Neuron (in vitro differentiated cells): ENCODE results near the gene ZBTB8A.
"Not testable (repeated sequence)": the region's sequence is repeated elsewhere in the genome, so short reads cannot be mapped to it uniquely, and the experiment has no call there.

Source experiments
- H2AFZ ChIP-seq: one replicate; pipeline ENCODE4 v1.6.1; 2013; ENCODE audit warnings: low read depth, mild to moderate bottlenecking, inconsistent platforms, low read length, moderate library complexity
- H3K27me3 ChIP-seq: one replicate; pipeline ENCODE4 v1.6.1; 2013; ENCODE audit warnings: low read length; ENCODE audit not compliant: insufficient read depth
- H3K36me3 ChIP-seq: one replicate; pipeline ENCODE4 v1.6.1; 2013; ENCODE audit warnings: low read length; ENCODE audit not compliant: insufficient read depth
- H3K4me1 ChIP-seq: one replicate; pipeline ENCODE4 v1.6.1; 2013; ENCODE audit warnings: low read length; ENCODE audit not compliant: insufficient read depth
- H3K4me3 ChIP-seq: 2 replicates; pipeline ENCODE4 v1.5.1; 2013; ENCODE audit warnings: mild to moderate bottlenecking, low read length, moderate library complexity
- H3K9me3 ChIP-seq: one replicate; pipeline ENCODE4 v1.6.1; 2013; ENCODE audit warnings: low read length

Gene ZBTB8A

GRCh38 chr1:32613472-32613871, 74.2 kb downstream of the ZBTB8A start:
- H3K27me3 ChIP-seq, result no peaks in the 10 kb centered on the region
- H3K4me3 ChIP-seq, result no peak overlapping the region
- H3K36me3 ChIP-seq, result no peaks in the 10 kb centered on the region
- H3K4me1 ChIP-seq, result no peaks in the 10 kb centered on the region
- H2AFZ ChIP-seq, result no peak overlapping the region
- no peaks in the 10 kb centered on the region for H3K9me3 ChIP-seq

- no peak overlapping the region for H2AFZ ChIP-seq
- H3K4me1 ChIP-seq, result no peaks in the 10 kb centered on the region
- H3K36me3 ChIP-seq, result peaks cover 16% of the 10 kb centered on the region
- no peak overlapping the region for H3K4me3 ChIP-seq
- H3K27me3 ChIP-seq, result no peaks in the 10 kb centered on the region
- H3K9me3 ChIP-seq, result no peaks in the 10 kb centered on the region
These were observed 79.5 kb downstream of the ZBTB8A start for GRCh38 chr1:32618673-32619221.

- H3K4me3 ChIP-seq, result no peak overlapping the region
- H3K4me1 ChIP-seq, result no peaks in the 10 kb centered on the region
- peaks cover 19% of the 10 kb centered on the region for H3K36me3 ChIP-seq
- H3K27me3 ChIP-seq, result no peaks in the 10 kb centered on the region
- H2AFZ ChIP-seq, result no peak overlapping the region
- no peaks in the 10 kb centered on the region for H3K9me3 ChIP-seq
These were observed 80.7 kb downstream of the ZBTB8A start for GRCh38 chr1:32619701-32620485.

- no peak overlapping the region for H3K4me3 ChIP-seq
- no peak overlapping the region for H2AFZ ChIP-seq
- H3K27me3 ChIP-seq, result no peaks in the 10 kb centered on the region
- peaks cover 29% of the 10 kb centered on the region for H3K36me3 ChIP-seq
- H3K4me1 ChIP-seq, result no peaks in the 10 kb centered on the region
- H3K9me3 ChIP-seq, result no peaks in the 10 kb centered on the region
These were observed 83.0 kb downstream of the ZBTB8A start for GRCh38 chr1:32622205-32622604.

GRCh38 chr1:32622806-32623681, 83.8 kb downstream of the ZBTB8A start:
- H3K36me3 ChIP-seq, result peaks cover 36% of the 10 kb centered on the region
- H3K27me3 ChIP-seq, result no peaks in the 10 kb centered on the region

GRCh38 chr1:32623775-32624174, 84.5 kb downstream of the ZBTB8A start:
- no peaks in the 10 kb centered on the region for H3K27me3 ChIP-seq
- H3K4me3 ChIP-seq, result no peak overlapping the region
- H3K9me3 ChIP-seq, result no peaks in the 10 kb centered on the region
- peaks cover 36% of the 10 kb centered on the region for H3K36me3 ChIP-seq
- H3K4me1 ChIP-seq, result no peaks in the 10 kb centered on the region
- H2AFZ ChIP-seq, result no peak overlapping the region

More at GRCh38 chr1:32622806-32623681, 83.8 kb downstream of the ZBTB8A start:
- Histone ChIP-seq H3K4me1 (no peaks in the 10 kb centered on the region), H3K9me3 (no peaks in the 10 kb centered on the region), H3K4me3 (no peak overlapping the region), H2AFZ (no peak overlapping the region)

- Histone ChIP-seq H3K36me3 (peaks cover 38% of the 10 kb centered on the region), H3K4me3 (no peak overlapping the region)
These were observed 86.9 kb downstream of the ZBTB8A start for GRCh38 chr1:32626176-32626575.

GRCh38 chr1:32627596-32628162, 88.5 kb downstream of the ZBTB8A start:
- H3K27me3 ChIP-seq, result no peaks in the 10 kb centered on the region
- no peak overlapping the region for H2AFZ ChIP-seq
- H3K36me3 ChIP-seq, result peaks cover 41% of the 10 kb centered on the region
- no peaks in the 10 kb centered on the region for H3K4me1 ChIP-seq
- H3K9me3 ChIP-seq, result no peaks in the 10 kb centered on the region
- no peak overlapping the region for H3K4me3 ChIP-seq

More at GRCh38 chr1:32626176-32626575, 86.9 kb downstream of the ZBTB8A start:
- no peaks in the 10 kb centered on the region for H3K27me3 ChIP-seq
- no peak overlapping the region for H2AFZ ChIP-seq
- no peaks in the 10 kb centered on the region for H3K4me1 ChIP-seq
- H3K9me3 ChIP-seq, result no peaks in the 10 kb centered on the region

GRCh38 chr1:32630173-32630572, 90.9 kb downstream of the ZBTB8A start:
- not testable (repeated sequence) for H2AFZ ChIP-seq, H3K4me1 ChIP-seq, H3K9me3 ChIP-seq, H3K4me3 ChIP-seq, H3K27me3 ChIP-seq
- H3K36me3 ChIP-seq, result peaks cover 49% of the 10 kb centered on the region

- no peak overlapping the region for H3K4me3 ChIP-seq
- H3K9me3 ChIP-seq, result no peaks in the 10 kb centered on the region
- no peak overlapping the region for H2AFZ ChIP-seq
- peaks cover 10% of the 10 kb centered on the region for H3K4me1 ChIP-seq
- no peaks in the 10 kb centered on the region for H3K27me3 ChIP-seq
- H3K36me3 ChIP-seq, result peaks cover 33% of the 10 kb centered on the region
These were observed 93.6 kb downstream of the ZBTB8A start for GRCh38 chr1:32632829-32633228.

GRCh38 chr1:32635508-32636277, 96.5 kb downstream of the ZBTB8A start:
- Histone ChIP-seq H2AFZ (no peak overlapping the region), H3K27me3 (no peaks in the 10 kb centered on the region), H3K4me3 (no peak overlapping the region), H3K4me1 (peaks cover 10% of the 10 kb centered on the region), H3K9me3 (no peaks in the 10 kb centered on the region), H3K36me3 (peaks cover 23% of the 10 kb centered on the region)

- Histone ChIP-seq H3K27me3 (no peaks in the 10 kb centered on the region), H2AFZ (no peak overlapping the region), H3K4me3 (no peak overlapping the region), H3K4me1 (peaks cover 10% of the 10 kb centered on the region), H3K36me3 (peaks cover 16% of the 10 kb centered on the region), H3K9me3 (no peaks in the 10 kb centered on the region)
These were observed 97.9 kb downstream of the ZBTB8A start for GRCh38 chr1:32636914-32637645.
